ENCODE measurements around the gene PTEN.

GRCh38 chr10:87931836-87932230 lies 68.4 kb downstream of the PTEN start:
- no peak for TF ChIP-seq POLR2A (IDR thresholded peaks at IDR 0.05)
- TF ChIP-seq, protein P1, sequence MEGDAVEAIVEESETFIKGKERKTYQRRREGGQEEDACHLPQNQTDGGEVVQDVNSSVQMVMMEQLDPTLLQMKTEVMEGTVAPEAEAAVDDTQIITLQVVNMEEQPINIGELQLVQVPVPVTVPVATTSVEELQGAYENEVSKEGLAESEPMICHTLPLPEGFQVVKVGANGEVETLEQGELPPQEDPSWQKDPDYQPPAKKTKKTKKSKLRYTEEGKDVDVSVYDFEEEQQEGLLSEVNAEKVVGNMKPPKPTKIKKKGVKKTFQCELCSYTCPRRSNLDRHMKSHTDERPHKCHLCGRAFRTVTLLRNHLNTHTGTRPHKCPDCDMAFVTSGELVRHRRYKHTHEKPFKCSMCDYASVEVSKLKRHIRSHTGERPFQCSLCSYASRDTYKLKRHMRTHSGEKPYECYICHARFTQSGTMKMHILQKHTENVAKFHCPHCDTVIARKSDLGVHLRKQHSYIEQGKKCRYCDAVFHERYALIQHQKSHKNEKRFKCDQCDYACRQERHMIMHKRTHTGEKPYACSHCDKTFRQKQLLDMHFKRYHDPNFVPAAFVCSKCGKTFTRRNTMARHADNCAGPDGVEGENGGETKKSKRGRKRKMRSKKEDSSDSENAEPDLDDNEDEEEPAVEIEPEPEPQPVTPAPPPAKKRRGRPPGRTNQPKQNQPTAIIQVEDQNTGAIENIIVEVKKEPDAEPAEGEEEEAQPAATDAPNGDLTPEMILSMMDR (IDR thresholded peaks at IDR 0.05), result no peak
- TF ChIP-seq EP300 (IDR thresholded peaks at IDR 0.05), result no peak
- TF ChIP-seq POLR2AphosphoS5 (IDR thresholded peaks at IDR 0.05), result no peak

Measured in stomach (tissue), 4 donors.